ENCODE results near the gene ERG. TPM values are rescaled to one million over a fixed set of nuclear protein-coding genes. Genes with fewer than 3 reads are reported as not detected.

The ERG gene
- total and polyA plus RNA-seq, 9 of the 15 experiments (the other 6 are each of a cell fraction or from before 2014, with no cell fraction given) = 0.06 TPM; not detected in 8

DNA sequence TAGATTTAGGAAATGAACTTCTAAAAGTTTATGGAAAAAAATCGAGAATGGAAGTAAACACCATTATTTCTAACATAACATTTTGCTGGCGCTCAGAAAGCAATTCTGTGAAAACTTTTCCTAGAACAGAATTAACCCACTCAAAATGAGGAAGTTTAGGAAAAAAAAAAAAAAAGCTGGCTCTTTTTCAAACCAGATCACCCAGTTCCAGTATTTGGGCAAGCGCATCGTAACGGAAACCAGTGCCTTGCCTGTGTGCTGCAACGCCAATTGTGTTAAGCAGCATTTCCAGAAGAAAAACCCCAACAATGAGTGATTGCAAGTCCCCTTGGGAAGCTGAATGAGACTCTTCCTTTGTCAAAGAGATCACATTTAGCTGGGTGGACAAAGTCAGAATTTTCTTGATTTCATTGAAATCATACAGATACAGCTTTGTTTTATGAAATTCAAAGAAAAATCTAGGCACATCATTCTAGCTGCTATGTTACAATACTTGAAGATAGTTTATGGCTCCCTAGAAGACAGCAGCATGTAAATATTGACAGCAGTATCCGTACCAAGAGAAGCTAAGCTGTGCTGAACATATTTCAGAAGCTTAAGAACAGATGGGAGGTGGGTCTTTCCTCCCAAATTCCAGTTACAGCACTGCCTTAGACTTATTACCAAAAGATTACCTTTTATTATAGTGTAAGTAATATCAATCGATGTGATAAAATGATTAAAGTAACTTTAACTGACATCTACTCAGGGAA lies 113.4 kb downstream of the ERG start:
- no peak for FAIRE-seq
- TF ChIP-seq COPS2 (conservative IDR thresholded peaks at IDR 0.05) (no peak), NCOA1 (IDR thresholded peaks at IDR 0.05; ENCODE audit: low read depth) (no peak), EZH2 (IDR thresholded peaks at IDR 0.05; ENCODE audit: borderline replicate concordance, low read depth, low read length) (no peak), SMAD3 (CRISPR knock-in tag; conservative IDR thresholded peaks at IDR 0.05) (no peak), ZNF695 (CRISPR knock-in tag; IDR thresholded peaks at IDR 0.05) (no peak), BCL6 (CRISPR knock-in tag; IDR thresholded peaks at IDR 0.05) (no peak), ZBED1 (IDR thresholded peaks at IDR 0.05) (no peak), TFAM (CRISPR knock-in tag; conservative IDR thresholded peaks at IDR 0.05) (no peak), MAZ (CRISPR knock-in tag; conservative IDR thresholded peaks at IDR 0.05 in 1 of 2, IDR thresholded peaks at IDR 0.05 in 1 of 2) (no peak)
- TF ChIP-seq, protein P1, sequence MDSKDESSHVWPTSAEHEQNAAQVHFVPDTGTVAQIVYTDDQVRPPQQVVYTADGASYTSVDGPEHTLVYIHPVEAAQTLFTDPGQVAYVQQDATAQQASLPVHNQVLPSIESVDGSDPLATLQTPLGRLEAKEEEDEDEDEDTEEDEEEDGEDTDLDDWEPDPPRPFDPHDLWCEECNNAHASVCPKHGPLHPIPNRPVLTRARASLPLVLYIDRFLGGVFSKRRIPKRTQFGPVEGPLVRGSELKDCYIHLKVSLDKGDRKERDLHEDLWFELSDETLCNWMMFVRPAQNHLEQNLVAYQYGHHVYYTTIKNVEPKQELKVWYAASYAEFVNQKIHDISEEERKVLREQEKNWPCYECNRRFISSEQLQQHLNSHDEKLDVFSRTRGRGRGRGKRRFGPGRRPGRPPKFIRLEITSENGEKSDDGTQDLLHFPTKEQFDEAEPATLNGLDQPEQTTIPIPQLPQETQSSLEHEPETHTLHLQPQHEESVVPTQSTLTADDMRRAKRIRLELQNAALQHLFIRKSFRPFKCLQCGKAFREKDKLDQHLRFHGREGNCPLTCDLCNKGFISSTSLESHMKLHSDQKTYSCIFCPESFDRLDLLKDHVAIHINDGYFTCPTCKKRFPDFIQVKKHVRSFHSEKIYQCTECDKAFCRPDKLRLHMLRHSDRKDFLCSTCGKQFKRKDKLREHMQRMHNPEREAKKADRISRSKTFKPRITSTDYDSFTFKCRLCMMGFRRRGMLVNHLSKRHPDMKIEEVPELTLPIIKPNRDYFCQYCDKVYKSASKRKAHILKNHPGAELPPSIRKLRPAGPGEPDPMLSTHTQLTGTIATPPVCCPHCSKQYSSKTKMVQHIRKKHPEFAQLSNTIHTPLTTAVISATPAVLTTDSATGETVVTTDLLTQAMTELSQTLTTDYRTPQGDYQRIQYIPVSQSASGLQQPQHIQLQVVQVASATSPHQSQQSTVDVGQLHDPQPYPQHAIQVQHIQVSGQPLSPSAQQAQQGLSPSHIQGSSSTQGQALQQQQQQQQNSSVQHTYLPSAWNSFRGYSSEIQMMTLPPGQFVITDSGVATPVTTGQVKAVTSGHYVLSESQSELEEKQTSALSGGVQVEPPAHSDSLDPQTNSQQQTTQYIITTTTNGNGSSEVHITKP (IDR thresholded peaks at IDR 0.05; ENCODE audit: partially characterized antibody) = no peak
- TF ChIP-seq, protein P2, sequence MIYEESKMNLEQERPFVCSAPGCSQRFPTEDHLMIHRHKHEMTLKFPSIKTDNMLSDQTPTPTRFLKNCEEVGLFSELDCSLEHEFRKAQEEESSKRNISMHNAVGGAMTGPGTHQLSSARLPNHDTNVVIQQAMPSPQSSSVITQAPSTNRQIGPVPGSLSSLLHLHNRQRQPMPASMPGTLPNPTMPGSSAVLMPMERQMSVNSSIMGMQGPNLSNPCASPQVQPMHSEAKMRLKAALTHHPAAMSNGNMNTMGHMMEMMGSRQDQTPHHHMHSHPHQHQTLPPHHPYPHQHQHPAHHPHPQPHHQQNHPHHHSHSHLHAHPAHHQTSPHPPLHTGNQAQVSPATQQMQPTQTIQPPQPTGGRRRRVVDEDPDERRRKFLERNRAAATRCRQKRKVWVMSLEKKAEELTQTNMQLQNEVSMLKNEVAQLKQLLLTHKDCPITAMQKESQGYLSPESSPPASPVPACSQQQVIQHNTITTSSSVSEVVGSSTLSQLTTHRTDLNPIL (CRISPR knock-in tag; IDR thresholded peaks at IDR 0.05) = no peak
- TF ChIP-seq, protein P3, sequence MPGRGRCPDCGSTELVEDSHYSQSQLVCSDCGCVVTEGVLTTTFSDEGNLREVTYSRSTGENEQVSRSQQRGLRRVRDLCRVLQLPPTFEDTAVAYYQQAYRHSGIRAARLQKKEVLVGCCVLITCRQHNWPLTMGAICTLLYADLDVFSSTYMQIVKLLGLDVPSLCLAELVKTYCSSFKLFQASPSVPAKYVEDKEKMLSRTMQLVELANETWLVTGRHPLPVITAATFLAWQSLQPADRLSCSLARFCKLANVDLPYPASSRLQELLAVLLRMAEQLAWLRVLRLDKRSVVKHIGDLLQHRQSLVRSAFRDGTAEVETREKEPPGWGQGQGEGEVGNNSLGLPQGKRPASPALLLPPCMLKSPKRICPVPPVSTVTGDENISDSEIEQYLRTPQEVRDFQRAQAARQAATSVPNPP (IDR thresholded peaks at IDR 0.05; ENCODE audit: borderline replicate concordance, insufficient read depth, insufficient read length) = no peak
- H3K27ac ChIP-seq (ENCODE audit: extremely low read depth, low read depth, low read length) = no peak overlapping the region
- H3K9me3 ChIP-seq (replicated peaks; ENCODE audit: control insufficient read depth, insufficient read depth, low read depth, low read length) = no peaks in the 10 kb centered on the region
- no TSS peak for BruUV-seq (replicated peaks)
- no peak overlapping the region for H2AFZ ChIP-seq (ENCODE audit: low read depth, low read length)
- H3K4me3 ChIP-seq = no peak overlapping the region
- no peak for ATAC-seq
- H3K27me3 ChIP-seq (ENCODE audit: control insufficient read depth in 2 of 2, insufficient read depth in 2 of 2, low read length in 2 of 2) = peaks cover 30 to 33% of the 10 kb centered on the region in 2 experiments; a peak in 4 of 5 replicates
- intact Hi-C loops (cut with micrococcal nuclease) = no loop called here
- no peak overlapping the region for H3K9ac ChIP-seq (ENCODE audit: insufficient read depth in 1 of 2, low read depth in 2 of 2, low read length in 2 of 2)
- no peak for DNase-seq (ENCODE audit: extremely low read depth in 1 of 4, low spot score in 3 of 4)
- H3K9me1 ChIP-seq (ENCODE audit: control insufficient read depth, insufficient read depth, low read length) = no peaks in the 10 kb centered on the region
- no peak overlapping the region for H3K4me2 ChIP-seq (ENCODE audit: insufficient read depth, low read length)
- POLR2A ChIA-PET = interaction anchor here (1.4 kb wide), 1 partner anchor 11 kb away, joined by 5 read pairs; no protein-coding TSS in a partner anchor
- no peaks in the 10 kb centered on the region for H4K20me1 ChIP-seq (replicated peaks; ENCODE audit: control insufficient read depth, insufficient read depth, low read length)
- WGBS (ENCODE audit: insufficient coverage, low coverage, missing lambda C conversion rate) = 3% methylated on average over 8 of the region's 8 CpGs
- H3K79me2 ChIP-seq (ENCODE audit: control insufficient read depth, insufficient read depth, low read length) = no peaks in the 10 kb centered on the region
- no peaks in the 10 kb centered on the region for H3K4me1 ChIP-seq (replicated peaks in 1 of 2; ENCODE audit: control insufficient read depth in 2 of 2, insufficient read depth in 2 of 2, low read length in 2 of 2)
- CTCF ChIA-PET (ENCODE audit: low intra/inter-chr PET ratio) = no interaction called here
- in situ Hi-C loops (cut with MboI) = no loop called here
- no peaks in the 10 kb centered on the region for H3K36me3 ChIP-seq (ENCODE audit: control insufficient read depth, insufficient read depth, low read length)
